Measurements from ENCODE around the gene CENPP.

The CENPP gene

GRCh38 chr9:92603100-92603499 lies 277.3 kb downstream of the CENPP start:
- no peak for DNase-seq

GRCh38 chr9:92603990-92604389 lies 278.2 kb downstream of the CENPP start:
- no peak for DNase-seq

GRCh38 chr9:92605224-92605623 lies 279.5 kb downstream of the CENPP start:
- DNase-seq = no peak

DNA sequence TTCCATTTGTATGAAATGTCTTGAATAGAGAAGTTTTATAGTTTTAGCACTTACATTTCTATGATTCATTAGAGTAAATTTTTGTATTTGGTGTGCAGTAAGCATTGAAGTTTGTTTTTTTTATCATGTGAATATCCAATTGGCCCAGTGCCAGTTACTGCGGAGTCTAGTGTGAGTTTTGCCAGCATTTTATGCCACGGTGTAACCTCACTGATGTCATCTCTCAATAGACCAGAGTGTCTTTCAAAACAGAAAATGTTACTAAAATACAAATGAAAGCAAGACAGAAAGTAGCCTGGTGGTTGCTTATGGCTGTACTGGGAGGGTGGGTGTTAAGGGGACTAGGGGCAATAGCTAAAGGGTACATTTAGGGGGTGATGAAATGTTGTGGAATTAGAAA lies 281.3 kb downstream of the CENPP start:
- DNase-seq = no peak

DNA sequence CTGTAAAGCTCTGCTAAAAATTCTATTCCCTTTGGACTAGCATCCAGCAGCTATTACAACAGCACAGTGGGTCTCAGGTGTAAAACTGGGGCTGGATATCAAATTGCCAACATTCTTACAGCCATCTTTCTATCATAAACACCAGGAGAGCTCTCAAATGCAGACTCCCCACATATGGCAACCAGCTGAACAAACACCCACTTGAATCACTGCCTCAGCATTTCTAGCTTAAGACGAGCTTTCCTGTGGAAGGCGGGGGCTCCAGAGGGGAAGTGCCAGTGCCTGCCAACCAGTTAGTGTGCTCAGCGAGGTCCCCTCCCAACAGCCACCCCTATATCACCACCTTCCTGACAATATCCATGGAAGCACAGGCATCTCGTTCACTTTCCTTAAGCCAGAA lies 282.0 kb downstream of the CENPP start:
- DNase-seq = no peak

DNA sequence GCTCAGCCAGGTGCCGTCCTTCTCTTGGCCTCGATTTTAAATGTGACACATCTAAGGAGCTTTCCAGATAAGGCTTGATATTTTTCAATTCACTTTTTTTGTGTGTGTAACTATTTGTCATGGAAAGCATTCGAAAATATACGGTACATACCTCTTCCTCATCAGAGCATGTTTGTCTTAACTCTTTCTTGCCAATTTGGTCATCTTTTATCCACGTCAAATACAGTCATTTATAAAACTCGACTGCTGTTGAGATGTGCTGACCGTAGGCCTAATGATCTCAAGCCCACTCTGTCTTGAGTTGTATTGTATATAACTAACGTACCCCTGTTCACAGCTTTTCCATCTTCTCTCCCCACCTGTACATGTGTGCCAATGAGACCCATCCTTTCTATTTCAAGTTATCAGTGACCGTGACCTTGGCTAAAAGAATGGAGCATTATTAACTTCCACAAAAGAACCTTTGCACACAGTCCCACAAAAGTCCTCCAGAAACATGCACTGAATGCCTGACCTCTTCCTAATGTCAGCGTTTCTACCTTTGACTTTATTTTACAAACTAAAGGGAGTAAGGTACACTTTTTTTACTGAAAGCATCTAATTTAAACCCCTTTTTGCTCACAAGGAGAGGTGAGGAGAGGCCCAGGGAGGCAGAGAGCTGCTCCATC lies 282.6 kb downstream of the CENPP start:
- DNase-seq = no peak

DNA sequence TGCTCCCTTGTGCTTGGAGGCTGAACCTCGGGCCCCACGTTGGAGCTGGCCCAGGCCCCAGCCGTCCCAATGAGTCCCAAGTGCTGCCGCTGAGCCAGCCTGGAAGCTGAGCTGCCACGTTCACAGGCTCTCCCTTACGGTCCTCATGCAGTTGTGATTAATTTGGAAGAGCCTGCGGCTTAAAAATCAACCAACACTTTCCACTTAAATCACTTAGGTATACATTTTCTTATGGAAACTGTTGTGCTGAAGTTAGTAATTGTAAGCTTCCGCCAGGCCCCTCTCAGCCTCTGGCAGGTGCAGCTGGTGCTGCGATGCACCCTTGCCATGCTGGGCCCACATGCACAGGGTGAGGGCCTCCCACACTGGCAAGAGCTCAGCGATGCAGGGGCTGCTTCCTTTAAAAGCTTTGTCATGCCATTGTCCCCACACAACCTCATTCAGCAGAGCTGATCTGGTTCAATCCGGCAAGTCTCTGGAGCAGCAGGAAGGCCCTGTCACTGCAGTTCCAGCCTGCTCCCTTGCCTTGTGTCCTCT lies 283.2 kb downstream of the CENPP start:
- no peak for DNase-seq

DNA sequence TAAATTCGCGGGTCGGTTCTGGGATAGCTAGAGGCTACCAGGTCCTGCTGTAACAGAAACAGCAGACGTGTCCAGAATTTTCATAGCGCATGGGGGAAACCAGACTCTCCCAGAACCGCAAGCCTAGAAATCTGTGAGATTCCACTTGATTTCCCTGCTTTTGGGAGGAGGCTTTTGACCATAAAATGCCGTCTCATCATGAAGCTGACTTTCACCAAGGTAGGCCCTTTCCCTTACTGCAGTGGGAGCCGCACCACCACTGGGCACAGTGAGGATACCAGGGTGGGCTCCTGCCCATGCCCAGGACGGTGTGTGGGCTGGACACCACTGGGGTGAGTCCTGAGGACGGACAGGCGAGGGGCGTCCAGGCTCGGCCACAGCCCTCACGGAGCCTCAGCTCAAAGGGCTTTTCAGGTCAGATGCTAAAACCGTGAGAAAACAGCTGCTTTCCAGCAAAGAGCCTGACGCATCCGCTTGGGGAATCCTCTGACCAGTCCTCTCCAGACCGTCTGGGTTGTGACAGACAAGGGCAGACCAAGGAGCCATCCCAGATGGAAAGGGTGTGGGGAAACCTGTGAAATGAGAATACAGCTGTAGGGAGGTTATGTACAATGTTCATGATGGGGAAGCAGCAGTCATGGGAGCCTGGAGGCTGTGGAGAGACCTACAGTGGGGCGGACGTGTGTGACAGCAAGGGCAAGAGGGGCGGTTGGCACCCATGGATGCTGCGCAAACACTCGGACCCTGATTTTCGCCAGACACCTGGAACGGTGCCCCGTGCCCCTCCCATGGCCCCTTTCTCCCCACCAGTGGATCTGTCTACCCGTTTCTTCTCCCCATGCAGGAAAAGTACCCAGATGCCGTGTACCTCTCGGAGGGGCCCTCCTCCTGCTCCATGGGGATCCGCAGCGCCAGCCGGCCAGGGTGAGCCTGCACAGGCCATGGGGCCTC lies 285.0 kb downstream of the CENPP start:
- DNase-seq = no peak

DNA sequence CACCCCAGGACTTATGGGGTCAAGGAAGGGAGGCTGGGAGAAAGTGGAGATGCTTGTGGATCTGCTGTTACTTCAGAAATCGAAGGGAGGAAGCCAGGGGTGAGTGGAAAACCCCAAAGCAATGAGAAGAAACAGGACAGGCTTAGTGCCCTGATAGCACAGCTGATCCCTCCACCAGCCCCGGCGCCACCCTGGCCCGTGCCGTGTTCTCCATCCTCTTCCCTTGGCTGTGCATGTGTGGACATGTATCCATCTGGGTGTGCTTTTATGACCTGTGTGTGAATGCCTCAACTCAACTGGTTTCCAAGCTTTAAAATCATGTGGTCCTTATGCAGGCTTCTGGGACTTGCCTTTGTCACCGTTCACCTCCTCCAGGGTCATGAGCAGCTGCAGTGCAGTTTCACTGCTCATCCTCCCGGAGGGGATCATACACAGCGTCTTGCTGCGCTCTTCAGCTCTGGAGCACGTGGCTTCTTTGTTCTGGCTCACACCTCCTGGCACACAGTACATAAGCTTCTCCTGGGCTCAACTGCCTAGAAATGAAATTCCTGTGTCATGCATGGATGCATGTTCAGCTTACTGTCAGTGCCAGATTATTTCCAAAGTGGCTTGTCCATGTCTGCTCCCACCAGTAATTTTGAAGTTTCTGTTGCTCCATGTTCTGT lies 286.0 kb downstream of the CENPP start:
- DNase-seq = no peak

DNA sequence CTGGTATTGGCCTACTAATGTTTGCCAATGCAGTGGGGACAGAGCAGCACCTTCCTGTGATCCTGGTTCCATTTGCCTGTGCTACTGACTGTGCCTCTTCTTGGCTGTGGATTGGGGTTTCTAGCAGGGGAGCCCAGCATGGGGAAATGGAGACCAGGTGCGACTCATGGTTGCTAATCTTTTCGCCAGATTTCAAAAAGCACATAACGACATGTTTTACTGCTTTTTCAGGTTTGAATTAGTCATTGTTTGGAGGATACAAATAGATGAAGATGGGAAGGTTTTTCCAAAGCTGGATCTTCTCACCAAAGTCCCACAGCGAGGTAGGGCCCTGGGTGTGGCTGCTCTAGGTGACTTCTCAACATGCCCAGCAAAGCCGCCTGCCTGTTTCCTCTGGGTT lies 286.5 kb downstream of the CENPP start:
- no peak for DNase-seq

GRCh38 chr9:92612816-92613215 lies 287.1 kb downstream of the CENPP start:
- no peak for DNase-seq

DNA sequence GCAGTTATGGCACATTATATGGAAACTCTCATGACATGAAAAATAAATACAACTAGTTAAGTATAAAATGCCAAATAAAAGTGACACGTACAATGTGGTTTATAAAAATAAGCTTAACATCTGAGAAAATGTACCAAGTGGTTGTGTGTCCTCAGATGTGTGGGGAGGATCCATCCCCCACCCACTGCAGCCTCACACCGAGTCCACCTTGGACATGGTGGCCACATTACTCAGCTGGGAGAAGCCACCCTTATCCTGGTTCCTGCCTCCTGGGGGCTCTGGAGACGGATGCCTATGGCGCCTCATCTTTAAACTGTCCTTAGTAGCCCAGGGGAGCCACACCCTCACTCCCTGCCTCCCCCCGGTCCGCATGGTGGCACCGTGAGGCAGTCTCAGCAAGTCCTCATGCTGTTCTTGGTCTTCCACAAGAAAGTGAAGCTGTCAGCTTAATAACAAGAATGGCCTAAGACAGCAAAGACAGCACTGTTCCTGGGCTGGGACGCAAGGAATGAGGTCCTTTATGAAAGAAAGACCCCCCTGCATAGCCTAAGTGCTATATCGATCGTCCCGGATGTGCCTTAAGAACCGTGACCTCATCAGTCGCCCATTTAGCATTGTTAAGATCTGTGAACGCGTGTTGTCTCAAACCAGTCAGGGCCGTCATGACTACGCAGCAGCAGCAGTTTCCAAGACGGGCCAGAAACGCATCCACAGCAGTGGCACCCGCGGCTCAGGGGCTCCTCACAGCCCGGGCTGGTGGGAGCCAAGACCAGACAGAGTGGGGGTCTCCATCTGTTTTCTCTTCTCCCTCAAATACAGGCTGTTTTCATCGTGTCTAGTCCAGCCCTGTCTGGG lies 287.7 kb downstream of the CENPP start:
- no peak for DNase-seq

DNA sequence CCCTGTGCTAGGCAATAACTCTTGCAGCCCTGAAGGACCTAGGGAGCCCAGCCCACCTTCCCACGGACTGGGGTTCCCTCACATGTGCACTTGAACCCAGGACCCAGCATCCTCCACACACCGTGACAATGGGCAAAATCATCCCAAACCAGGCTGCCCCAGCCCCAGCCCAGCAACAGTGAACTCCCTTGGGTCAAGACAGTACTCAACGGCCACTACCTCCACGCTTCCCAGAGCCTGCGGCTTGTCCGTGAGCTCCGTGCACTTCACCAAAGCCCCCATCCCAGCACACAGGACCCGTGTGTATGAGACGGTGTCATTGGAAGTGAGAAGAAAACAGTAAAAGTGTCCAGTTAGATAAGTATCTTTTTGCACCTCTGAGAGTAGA lies 288.4 kb downstream of the CENPP start:
- no peak for DNase-seq

DNA sequence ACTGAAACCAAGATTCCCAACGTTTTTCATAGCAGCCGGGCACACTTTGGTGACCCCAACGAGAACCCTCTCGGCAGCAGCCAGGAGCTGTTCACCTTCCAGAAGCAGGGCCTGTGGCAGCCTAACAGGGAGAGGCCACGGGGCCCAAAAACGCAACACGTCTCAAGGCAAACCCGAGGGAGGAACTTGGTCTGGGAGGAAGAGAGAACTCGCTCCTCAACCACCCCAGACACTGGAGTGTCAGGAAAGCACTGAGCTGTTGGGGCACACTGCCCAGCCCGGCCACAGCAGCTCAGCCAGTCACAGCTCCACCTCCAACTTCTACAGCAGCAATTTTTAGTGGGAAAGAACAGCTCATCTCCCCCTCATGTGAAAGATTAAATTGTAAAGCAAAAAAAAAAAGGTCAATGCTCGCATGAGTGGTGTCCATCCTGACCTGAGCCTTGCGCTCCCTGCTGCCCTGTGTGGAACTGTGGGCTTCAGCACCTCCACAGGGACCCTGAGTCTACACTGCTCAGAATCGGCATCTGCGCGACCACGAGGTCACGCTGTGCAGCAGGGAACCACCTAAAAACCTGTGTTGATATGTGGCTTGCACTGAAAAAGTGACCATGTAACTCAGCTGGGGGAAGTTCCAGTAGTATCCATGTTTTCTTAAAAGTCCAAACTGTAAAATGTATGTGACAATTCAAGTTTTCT lies 289.2 kb downstream of the CENPP start:
- DNase-seq = no peak

- DNase-seq = no peak
These were observed 290.0 kb downstream of the CENPP start for GRCh38 chr9:92615790-92616189.

DNA sequence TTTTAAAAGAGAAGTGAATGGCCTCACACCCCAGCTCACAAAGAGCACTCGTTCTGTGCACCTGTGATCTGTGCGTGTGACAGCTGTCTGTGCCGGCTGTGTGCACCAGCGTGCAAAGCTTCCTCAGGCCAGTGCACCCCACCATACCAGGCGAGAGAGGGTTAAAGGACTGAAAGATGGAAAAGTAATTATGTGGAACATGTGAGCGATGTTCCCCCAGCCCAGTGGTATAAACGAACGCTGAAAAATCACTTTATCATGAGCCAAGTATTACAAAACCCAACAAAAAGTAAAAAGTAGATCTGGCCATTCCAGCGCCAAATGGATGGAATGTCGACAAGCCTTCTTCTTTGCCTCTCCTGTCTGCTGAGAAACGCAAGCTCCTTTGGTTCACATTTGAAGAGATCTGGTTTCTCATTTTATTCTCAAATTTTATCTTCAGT lies 290.5 kb downstream of the CENPP start:
- DNase-seq = no peak

- DNase-seq = no peak
These were observed 290.9 kb downstream of the CENPP start for GRCh38 chr9:92616655-92617111.

- DNase-seq = no peak
These were observed 291.6 kb downstream of the CENPP start for GRCh38 chr9:92617195-92617813.

DNA sequence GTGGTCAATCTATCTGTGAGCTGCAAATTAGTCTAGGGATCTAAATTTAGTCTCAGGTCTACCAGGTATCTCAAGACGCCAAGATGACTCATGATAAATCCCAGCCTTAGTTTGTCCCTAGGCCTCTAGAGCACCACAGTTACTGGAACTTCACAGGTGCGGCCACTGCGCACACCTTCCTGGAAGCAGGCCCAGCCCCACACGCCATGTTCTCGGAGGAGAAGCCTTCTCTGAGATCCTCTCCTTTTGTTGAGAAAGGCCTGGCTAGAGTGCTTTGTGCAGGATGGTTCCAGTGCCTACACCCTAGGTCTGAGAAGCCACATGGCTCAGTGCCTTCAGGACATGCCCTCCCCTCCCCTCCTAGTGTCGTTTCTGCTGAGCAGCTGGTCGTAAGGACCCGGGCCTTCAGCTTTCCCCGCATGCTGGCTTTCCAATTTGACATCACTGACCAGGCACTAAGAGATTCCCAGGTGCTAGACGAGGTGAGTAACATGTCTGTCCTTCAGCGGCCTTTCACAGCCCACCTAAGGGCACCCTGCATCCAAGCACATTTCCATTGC lies 292.3 kb downstream of the CENPP start:
- DNase-seq = no peak

GRCh38 chr9:92618633-92619225 lies 293.0 kb downstream of the CENPP start:
- DNase-seq = no peak

Measured in activated CD4-positive, alpha-beta T cell treated with anti-CD3 and anti-CD28 coated beads for 4 hours (primary cell).